H1 (cell line): Measurements from ENCODE around the gene WDR45B. TPM values are rescaled to one million over a fixed set of nuclear protein-coding genes. Genes with fewer than 3 reads are reported as not detected.

ENCODE experiments used
- CHD7 ChIP-seq: fragments of 300-600 bp; sonication (generic); IDR thresholded peaks from 2 replicates; pipeline ENCODE4 v1.7.1; 2012; ENCODE audit warnings: low read length, moderate library complexity, mild to moderate bottlenecking, inconsistent platforms; ENCODE audit not compliant: insufficient replicate concordance
- E2F6 ChIP-seq: IDR thresholded peaks from 2 replicates; pipeline ENCODE4 v1.6.1; 2012; ENCODE audit warnings: inconsistent platforms
- MAX ChIP-seq: IDR thresholded peaks from 2 replicates; pipeline ENCODE4 v1.6.1; 2012; ENCODE audit warnings: inconsistent platforms
- NRF1 ChIP-seq: IDR thresholded peaks from 2 replicates; pipeline ENCODE4 v1.6.1; 2011; ENCODE audit warnings: mild to moderate bottlenecking, low read depth, low read length, improper control_type of control experiment
- PHF8 ChIP-seq: fragments of 200-600 bp; sonication (generic); conservative IDR thresholded peaks from 2 replicates; pipeline ENCODE4 v1.7.1; 2012; ENCODE audit warnings: low read depth, mild to moderate bottlenecking, inconsistent platforms, low read length, moderate library complexity
- RBBP5 ChIP-seq: IDR thresholded peaks from 2 replicates; pipeline ENCODE4 v1.7.1; 2012; ENCODE audit warnings: low read depth, mild to moderate bottlenecking, inconsistent platforms, low read length, moderate library complexity, borderline replicate concordance
- SP4 ChIP-seq: IDR thresholded peaks from 2 replicates; pipeline ENCODE4 v1.6.1; 2012; ENCODE audit warnings: low read length, inconsistent platforms
- TCF12 ChIP-seq: IDR thresholded peaks from 2 replicates; pipeline ENCODE4 v1.6.1; 2011; ENCODE audit warnings: low read depth, mild to moderate bottlenecking, low read length
- polyA plus RNA-seq, 7 experiments: library from polyadenylated mRNA; depleted of rRNA in 3 of 7; stranded (reverse) in 5 of 7; unstranded in 2 of 7; fragments of >200 nt in 5 of 7; fragments of 200-250 nt in 2 of 7; gene quantifications; 1 replicate in 5 of 7; 2 replicates in 1 of 7; 4 replicates in 1 of 7; pipeline versions ENCODE4 v1.2.1 to v1.2.3, GENCODE V29; 2011 to 2013; ENCODE audit warnings: missing spikeins in 2 of 7, mixed read lengths in 2 of 7
- total RNA-seq: library from RNA; stranded (reverse); fragmentation: NEBNext Ultra II Directional; extraction: Animal tissue kit (Norgen Biotek cat#: 25700); gene quantifications from 2 replicates; pipeline ENCODE4 v1.2.1, GENCODE V29; 2021

Gene WDR45B
- total and polyA plus RNA-seq, 2 of the 8 experiments (the other 6 are each of a cell fraction or from before 2014, with no cell fraction given) = 82.0 to 100 TPM

GRCh38 chr17:82681547-82681946 is 33.3 kb upstream of the WDR45B start (continued):
- no peak for TF ChIP-seq CHD7
- TF ChIP-seq TCF12 = no peak
- TF ChIP-seq E2F6 = no peak
- TF ChIP-seq PHF8 = no peak
- no peak for TF ChIP-seq NRF1
- no peak for TF ChIP-seq SP4
- TF ChIP-seq MAX = no peak
- no peak for TF ChIP-seq RBBP5
